GM23338 (cell line): ENCODE data around the gene ARHGEF25. TPM values are rescaled to one million over a fixed set of nuclear protein-coding genes. Genes with fewer than 3 reads are reported as not detected.

ENCODE experiments used
- ATAC-seq: fragments of 200-7000 bp; cut with Tn5 transposase; 3 replicates; pipeline ENCODE4 v1.9.1; 2020
- DNase-seq: peaks from one replicate; pipeline ENCODE4 v3.0.0-alpha.2; 2015; ENCODE audit warnings: low spot score
- H2AFZ ChIP-seq: fragments of 200-600 bp; sonication (generic); 2 replicates; pipeline ENCODE4 v1.8.0; 2016; ENCODE audit warnings: antibody characterized with exemption, mild to moderate bottlenecking, moderate library complexity
- H3F3A ChIP-seq: fragments of 200-600 bp; sonication (generic); replicated peaks from 2 replicates; pipeline ENCODE4 v1.8.0; 2017; ENCODE audit warnings: antibody characterized with exemption, mixed run types, low read depth
- H3K27ac ChIP-seq: fragments of 200-600 bp; sonication (generic); 2 replicates; pipeline ENCODE4 v1.6.1; 2016; ENCODE audit warnings: low read depth
- H3K27me3 ChIP-seq: fragments of 200-600 bp; sonication (generic); 2 replicates; pipeline ENCODE4 v1.8.0; 2016; ENCODE audit warnings: mild to moderate bottlenecking, mixed run types, moderate library complexity; ENCODE audit not compliant: insufficient read depth
- H3K36me3 ChIP-seq: fragments of 200-600 bp; sonication (generic); 2 replicates; pipeline ENCODE4 v1.8.0; 2016; ENCODE audit warnings: mild to moderate bottlenecking; ENCODE audit not compliant: insufficient read depth
- H3K4me1 ChIP-seq: fragments of 200-600 bp; sonication (generic); 2 replicates; pipeline ENCODE4 v1.8.0; 2016; ENCODE audit warnings: mild to moderate bottlenecking, moderate library complexity; ENCODE audit not compliant: insufficient read depth
- H3K4me2 ChIP-seq: fragments of 200-600 bp; sonication (generic); 2 replicates; pipeline ENCODE4 v1.7.1; 2017; ENCODE audit warnings: mixed run types
- H3K4me3 ChIP-seq: fragments of 200-600 bp; sonication (generic); 2 replicates; pipeline ENCODE4 v1.6.1; 2016; ENCODE audit warnings: mixed run types
- H3K79me2 ChIP-seq: fragments of 200-600 bp; sonication (generic); replicated peaks from 2 replicates; pipeline ENCODE4 v1.8.0; 2017; ENCODE audit warnings: mild to moderate bottlenecking; ENCODE audit not compliant: insufficient read depth
- H3K9me2 ChIP-seq: fragments of 200-600 bp; sonication (generic); 2 replicates; pipeline ENCODE4 v1.8.0; 2017; ENCODE audit not compliant: insufficient read depth
- H4K20me1 ChIP-seq: fragments of 200-600 bp; sonication (generic); replicated peaks from 2 replicates; pipeline ENCODE4 v1.8.0; 2017; ENCODE audit warnings: mild to moderate bottlenecking; ENCODE audit not compliant: insufficient read depth
- H3K27ac Mint-ChIP-seq: 2 replicates; pipeline ENCODE4 v1.8.0; 2020; ENCODE audit warnings: inconsistent platforms, mild to moderate bottlenecking, moderate library complexity, mixed read lengths
- H3K27me3 Mint-ChIP-seq: 3 replicates; pipeline ENCODE4 v1.8.0; 2022; ENCODE audit warnings: low read depth, mild to moderate bottlenecking, moderate library complexity, mixed read lengths, inconsistent platforms; ENCODE audit not compliant: insufficient read depth, poor library complexity
- H3K36me3 Mint-ChIP-seq: 3 replicates; pipeline ENCODE4 v1.8.0; 2021; ENCODE audit warnings: low read depth, mild to moderate bottlenecking, inconsistent platforms, moderate library complexity, mixed read lengths
- H3K4me1 Mint-ChIP-seq: 3 replicates; pipeline ENCODE4 v1.8.0; 2020; ENCODE audit warnings: mild to moderate bottlenecking, inconsistent platforms, mixed read lengths
- H3K4me3 Mint-ChIP-seq: 3 replicates; pipeline ENCODE4 v1.8.0; 2021; ENCODE audit warnings: moderate library complexity, mild to moderate bottlenecking, inconsistent platforms, mixed read lengths
- H3K9me3 Mint-ChIP-seq: 3 replicates; pipeline ENCODE4 v1.8.0; 2020; ENCODE audit warnings: moderate library complexity, mild to moderate bottlenecking, inconsistent platforms, mixed read lengths
- CREB1 ChIP-seq: fragments of 250-450 bp; sonication (Bioruptor Pico); IDR thresholded peaks from 2 replicates; pipeline ENCODE4 v1.5.0; 2020; ENCODE audit warnings: low read depth, mild to moderate bottlenecking, moderate library complexity
- CTCF ChIP-seq, 2 experiments: fragments of 200-600 bp in 1 of 2; sonication (generic) in 1 of 2; conservative IDR thresholded peaks; 2 replicates each; pipeline versions ENCODE4 v1.5.1 to v1.6.1; 2016 to 2017; ENCODE audit warnings: antibody characterized with exemption in 2 of 2, low read depth in 2 of 2, mild to moderate bottlenecking in 2 of 2, moderate library complexity in 1 of 2
- ETS1 ChIP-seq: IDR thresholded peaks from 2 replicates; pipeline ENCODE4 v1.6.1; 2016; ENCODE audit warnings: antibody characterized with exemption
- EZH2 ChIP-seq: fragments of 200-600 bp; sonication (generic); IDR thresholded peaks from one replicate; pipeline ENCODE4 v1.8.0; 2017; ENCODE audit warnings: antibody characterized with exemption, mild to moderate bottlenecking, low read depth; ENCODE audit not compliant: unreplicated experiment
- EZH2phosphoT487 ChIP-seq: fragments of 200-600 bp; sonication (generic); IDR thresholded peaks from one replicate; pipeline ENCODE4 v1.8.1; 2018; ENCODE audit warnings: antibody characterized with exemption; ENCODE audit not compliant: unreplicated experiment
- JUNB ChIP-seq: IDR thresholded peaks from one replicate; pipeline ENCODE4 v1.6.1; 2016; ENCODE audit warnings: antibody characterized with exemption; ENCODE audit not compliant: unreplicated experiment
- NANOG ChIP-seq: IDR thresholded peaks from 2 replicates; pipeline ENCODE4 v1.6.1; 2016; ENCODE audit warnings: antibody characterized with exemption, borderline replicate concordance
- POLR2AphosphoS5 ChIP-seq: IDR thresholded peaks from 2 replicates; pipeline ENCODE4 v1.6.1; 2016; ENCODE audit warnings: antibody characterized with exemption, low read depth
- REST ChIP-seq: IDR thresholded peaks from one replicate; pipeline ENCODE4 v1.6.1; 2018; ENCODE audit warnings: antibody characterized with exemption; ENCODE audit not compliant: unreplicated experiment
- STAT1 ChIP-seq: IDR thresholded peaks from one replicate; pipeline ENCODE4 v1.6.1; 2016; ENCODE audit warnings: antibody characterized with exemption; ENCODE audit not compliant: unreplicated experiment
- ZNF114 ChIP-seq: fragments of 250-450 bp; sonication (Bioruptor Pico); IDR thresholded peaks from 2 replicates; pipeline ENCODE4 v1.5.0; 2020; ENCODE audit warnings: mild to moderate bottlenecking, moderate library complexity
- ZNF331 ChIP-seq: fragments of 250-450 bp; sonication (Bioruptor Pico); IDR thresholded peaks from 2 replicates; pipeline ENCODE4 v1.5.0; 2020; ENCODE audit warnings: low read depth, mild to moderate bottlenecking, moderate library complexity
- ZNF462 ChIP-seq: fragments of 250-450 bp; sonication (Bioruptor Pico); IDR thresholded peaks from 2 replicates; pipeline ENCODE4 v1.5.0; 2020; ENCODE audit warnings: mild to moderate bottlenecking, moderate library complexity
- polyA plus RNA-seq: library from polyadenylated mRNA; unstranded; fragments of >200 nt; fragmentation: Nextera tagmentation; extraction: Ambion mirVana; gene quantifications from 2 replicates; pipeline ENCODE4 v1.2.1, GENCODE V29; 2016
- total RNA-seq: library from RNA; depleted of rRNA; stranded (reverse); fragments of >200 nt; shearing (Covaris generic); gene quantifications from 2 replicates; pipeline ENCODE4 v1.2.3, GENCODE V29; 2014

ARHGEF25 gene
- total and polyA plus RNA-seq, 2 experiments from 2014 or later: 0.53 to 10.2 TPM

- ATAC-seq: peak; percentile 15
- Mint-ChIP-seq H3K9me3 (no peaks in the 10 kb centered on the region), H3K27me3 (peaks cover 58% of the 10 kb centered on the region), H3K4me3 (peak overlapping the region; percentile 88), H3K4me1 (peaks cover 49% of the 10 kb centered on the region), H3K36me3 (peaks cover 27% of the 10 kb centered on the region), H3K27ac (no peak overlapping the region)
- Histone ChIP-seq H4K20me1 (no peaks in the 10 kb centered on the region; the same call in 1 of the 2 replicates), H3K27ac (no peak overlapping the region), H3F3A (peaks cover 6% of the 10 kb centered on the region; the same call in 1 of the 2 replicates), H3K79me2 (peaks cover 7% of the 10 kb centered on the region), H3K36me3 (peaks cover 4% of the 10 kb centered on the region; the same call in 1 of the 2 replicates), H3K9me2 (no peaks in the 10 kb centered on the region), H3K4me3 (peak overlapping the region; percentile 86), H3K27me3 (peaks cover 64% of the 10 kb centered on the region), H2AFZ (peak overlapping the region; percentile 97), H3K4me2 (peak overlapping the region; percentile 97), H3K4me1 (peaks cover 33% of the 10 kb centered on the region)
- no peak for TF ChIP-seq ZNF462
- TF ChIP-seq EZH2: no peak
- no peak for TF ChIP-seq STAT1
- no peak for TF ChIP-seq ETS1
- TF ChIP-seq JUNB: no peak
- no peak for TF ChIP-seq CTCF (conservative IDR thresholded peaks at IDR 0.05; ENCODE audit: low read depth in 2 of 2)
- no peak for TF ChIP-seq EZH2phosphoT487
- no peak for TF ChIP-seq ZNF114 (CRISPR knock-in tag)
- TF ChIP-seq CREB1 (CRISPR knock-in tag): no peak
- no peak for TF ChIP-seq REST
- TF ChIP-seq NANOG: no peak
- TF ChIP-seq ZNF331: no peak
- TF ChIP-seq POLR2AphosphoS5: no peak; the same call in 1 of the 2 replicates
- DNase-seq: peak; percentile 51
Measured at GRCh38 chr12:57610554-57611107, 604 bp upstream of the ARHGEF25 start.
